Stimulated activated memory B cell treated with anti-CD40 and anti-IgM and Interleukin-4, amounts not matched to agents 10 μg/mL and 1 μg/mL and 100 μg/mL, for 72 hours (primary cell): Measurements from ENCODE around the gene PPP1R1C.

ENCODE experiments used
- ATAC-seq: fragments of 150-1000 bp; cut with Tn5 transposase; 2 replicates; pipeline ENCODE4 v1.10.0; 2021
- H3K27ac Mint-ChIP-seq: one replicate; pipeline ENCODE4 v1.8.0; 2022; ENCODE audit warnings: mild to moderate bottlenecking, mixed read lengths
- H3K27me3 Mint-ChIP-seq: one replicate; pipeline ENCODE4 v1.8.0; 2022; ENCODE audit warnings: mixed read lengths
- H3K36me3 Mint-ChIP-seq: one replicate; pipeline ENCODE4 v1.8.0; 2022; ENCODE audit warnings: mixed read lengths
- H3K4me1 Mint-ChIP-seq: one replicate; pipeline ENCODE4 v1.8.0; 2022; ENCODE audit warnings: mixed read lengths
- H3K4me3 Mint-ChIP-seq: one replicate; pipeline ENCODE4 v1.8.0; 2022; ENCODE audit warnings: mild to moderate bottlenecking, moderate library complexity, mixed read lengths
- H3K9me3 Mint-ChIP-seq: one replicate; pipeline ENCODE4 v1.8.0; 2022; ENCODE audit warnings: mixed read lengths

The PPP1R1C gene

DNA sequence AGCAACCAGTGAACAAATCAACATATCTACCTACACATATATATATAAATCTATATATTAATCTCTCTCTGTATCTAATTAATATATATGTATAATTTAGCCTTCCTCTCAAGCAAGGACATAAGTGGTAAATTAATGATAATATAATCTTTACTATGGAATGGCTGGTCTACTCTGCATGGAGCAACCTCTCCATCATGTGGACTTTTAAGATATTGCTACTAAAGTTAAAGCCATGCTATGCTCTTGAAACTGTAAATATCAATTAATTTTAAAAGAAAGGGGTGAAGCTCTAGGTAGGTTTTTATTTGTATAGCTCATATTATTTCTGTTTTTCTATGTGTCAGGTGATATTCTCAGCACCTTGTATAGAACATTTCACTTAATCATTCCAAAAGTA, 147.0 kb downstream of the PPP1R1C start:
- Mint-ChIP-seq H3K36me3 (no peaks in the 10 kb centered on the region), H3K4me1 (no peaks in the 10 kb centered on the region), H3K4me3 (no peak overlapping the region), H3K27me3 (no peaks in the 10 kb centered on the region), H3K27ac (no peak overlapping the region), H3K9me3 (no peaks in the 10 kb centered on the region)
- no peak for ATAC-seq

DNA sequence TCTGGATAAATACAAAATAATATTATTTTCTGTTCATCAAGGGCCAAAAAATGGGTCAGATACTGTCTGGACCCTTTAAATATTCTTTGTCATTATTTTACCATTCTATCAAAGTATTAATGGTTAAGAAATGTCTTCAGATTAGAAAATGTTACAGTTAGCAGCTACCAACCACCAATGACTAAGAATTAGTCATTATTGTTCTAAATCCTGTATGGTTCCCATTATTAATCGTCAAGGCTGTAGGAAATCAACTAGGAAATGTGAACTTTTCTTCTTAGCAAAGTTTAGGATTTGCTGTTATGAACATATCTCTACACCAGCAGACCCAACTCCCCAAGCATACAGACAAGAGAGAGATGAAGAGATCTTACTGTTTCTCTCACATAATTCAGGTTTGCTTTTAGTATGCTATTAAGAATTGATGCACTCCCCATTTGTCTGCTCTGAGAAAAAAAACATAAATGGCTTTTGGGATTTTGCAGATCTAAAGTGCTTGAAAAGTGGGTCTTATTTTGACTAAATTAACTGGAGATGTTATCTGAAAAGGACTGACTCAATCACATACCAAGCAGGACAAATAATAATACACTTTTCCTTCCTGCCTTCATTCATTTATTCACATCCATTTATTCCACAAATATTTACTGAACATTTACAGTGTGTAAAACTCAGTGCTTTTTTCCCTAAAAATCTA, 147.7 kb downstream of the PPP1R1C start:
- H3K36me3 Mint-ChIP-seq: no peaks in the 10 kb centered on the region
- H3K4me3 Mint-ChIP-seq: no peak overlapping the region
- no peak overlapping the region for H3K27ac Mint-ChIP-seq
- H3K27me3 Mint-ChIP-seq: no peaks in the 10 kb centered on the region
- no peaks in the 10 kb centered on the region for H3K4me1 Mint-ChIP-seq
- H3K9me3 Mint-ChIP-seq: no peaks in the 10 kb centered on the region
- ATAC-seq: no peak

DNA sequence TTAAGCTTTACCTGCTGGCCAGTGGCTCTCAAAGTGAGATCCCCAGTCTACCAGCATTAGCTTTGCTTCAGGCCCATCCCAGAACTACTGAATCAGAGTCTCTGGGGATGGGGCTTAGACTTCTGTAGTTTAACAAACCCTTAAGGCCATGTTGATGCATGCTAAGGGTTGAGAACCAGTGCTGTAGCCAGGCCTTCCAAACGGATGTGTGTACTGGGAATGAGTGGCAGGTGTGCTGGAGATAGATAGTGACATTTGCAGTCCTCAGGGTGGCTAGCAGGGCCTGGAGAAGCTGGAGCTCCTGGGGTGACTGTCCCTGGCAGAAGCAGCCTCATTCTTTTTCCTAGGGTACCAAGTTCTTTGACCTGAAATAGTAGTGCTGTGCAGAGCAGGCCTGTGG, 148.5 kb downstream of the PPP1R1C start:
- no peaks in the 10 kb centered on the region for H3K4me1 Mint-ChIP-seq
- H3K27me3 Mint-ChIP-seq: no peaks in the 10 kb centered on the region
- no peaks in the 10 kb centered on the region for H3K36me3 Mint-ChIP-seq
- H3K27ac Mint-ChIP-seq: no peak overlapping the region
- ATAC-seq: peak; percentile 35
- H3K9me3 Mint-ChIP-seq: no peaks in the 10 kb centered on the region
- H3K4me3 Mint-ChIP-seq: no peak overlapping the region

DNA sequence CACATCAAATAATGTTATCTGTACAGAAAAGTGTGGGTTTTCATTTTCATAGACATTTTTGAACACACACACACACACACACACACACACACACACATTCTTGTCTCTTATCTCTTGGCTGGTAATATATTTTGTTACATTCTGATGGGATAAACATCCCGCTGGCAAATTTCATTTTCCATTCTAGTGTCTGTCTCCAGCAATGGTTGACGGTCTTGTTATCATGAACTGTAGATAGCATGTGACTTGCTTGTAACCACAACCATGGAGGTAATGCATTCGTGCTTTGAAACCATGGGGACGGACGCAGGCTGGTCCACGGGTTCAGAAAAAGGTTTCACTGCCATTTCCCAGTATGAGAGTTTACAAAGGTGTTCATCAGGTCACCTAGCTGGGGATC, 156.4 kb downstream of the PPP1R1C start:
- Mint-ChIP-seq H3K36me3 (no peaks in the 10 kb centered on the region), H3K27me3 (no peaks in the 10 kb centered on the region), H3K27ac (no peak overlapping the region), H3K4me3 (no peak overlapping the region), H3K4me1 (no peaks in the 10 kb centered on the region), H3K9me3 (no peaks in the 10 kb centered on the region)
- no peak for ATAC-seq

DNA sequence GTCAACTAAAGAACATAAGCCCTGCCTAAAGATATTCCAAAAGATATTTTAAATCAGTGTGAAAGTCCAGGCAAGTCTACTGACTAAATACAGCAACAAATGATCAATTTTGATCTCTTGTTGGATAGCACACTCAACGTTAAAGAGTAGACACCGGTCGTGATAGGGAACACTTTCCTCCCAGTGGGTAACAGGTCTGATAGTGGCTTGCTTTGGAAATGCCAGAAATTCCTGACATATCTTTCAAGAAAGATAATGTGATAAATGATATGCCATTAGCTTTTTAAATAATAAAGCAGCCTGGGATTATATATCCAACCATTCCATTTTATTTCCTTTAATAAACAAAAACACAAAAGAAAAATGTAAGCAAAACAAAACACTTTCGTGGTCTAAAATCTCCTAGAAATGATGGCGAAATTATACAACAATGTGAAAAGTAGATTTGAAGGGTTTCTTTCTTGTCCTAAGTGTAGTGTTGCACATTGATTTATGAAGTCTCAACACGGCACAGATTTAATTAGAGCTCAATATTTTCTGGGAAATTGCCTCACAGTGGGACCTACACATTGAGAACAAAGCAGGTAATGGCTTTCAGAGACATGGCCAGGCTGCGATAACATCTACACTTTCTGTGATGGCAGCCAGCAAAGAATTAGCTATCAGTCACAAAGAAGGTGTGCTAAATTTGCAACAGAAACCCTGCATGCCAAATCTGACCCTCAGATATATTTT, 158.6 kb downstream of the PPP1R1C start:
- no peaks in the 10 kb centered on the region for H3K9me3 Mint-ChIP-seq
- no peak for ATAC-seq
- no peaks in the 10 kb centered on the region for H3K27me3 Mint-ChIP-seq
- no peaks in the 10 kb centered on the region for H3K36me3 Mint-ChIP-seq
- H3K4me3 Mint-ChIP-seq: no peak overlapping the region
- no peak overlapping the region for H3K27ac Mint-ChIP-seq
- no peaks in the 10 kb centered on the region for H3K4me1 Mint-ChIP-seq

DNA sequence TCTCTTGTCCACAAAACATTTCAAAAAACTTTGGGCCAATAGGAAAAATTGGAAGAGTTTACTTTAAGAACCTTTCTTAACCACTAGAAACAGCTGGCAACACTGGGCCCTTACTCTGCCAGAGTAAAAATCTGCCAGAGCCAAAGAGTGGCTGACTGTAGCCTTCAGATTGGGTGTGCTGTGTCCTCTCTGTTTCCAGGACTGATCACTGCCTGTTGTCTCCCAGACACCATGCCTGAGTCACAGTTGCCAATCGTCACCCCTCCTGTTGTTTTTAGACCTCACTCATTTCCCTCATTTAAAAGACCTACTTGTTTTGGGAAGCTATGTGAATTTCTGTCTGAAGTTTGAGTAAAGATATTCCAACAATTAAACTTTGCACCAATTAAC, 159.1 kb downstream of the PPP1R1C start:
- Mint-ChIP-seq H3K27me3 (no peaks in the 10 kb centered on the region), H3K27ac (no peak overlapping the region), H3K9me3 (no peaks in the 10 kb centered on the region), H3K4me1 (no peaks in the 10 kb centered on the region), H3K4me3 (no peak overlapping the region), H3K36me3 (no peaks in the 10 kb centered on the region)
- ATAC-seq: no peak

DNA sequence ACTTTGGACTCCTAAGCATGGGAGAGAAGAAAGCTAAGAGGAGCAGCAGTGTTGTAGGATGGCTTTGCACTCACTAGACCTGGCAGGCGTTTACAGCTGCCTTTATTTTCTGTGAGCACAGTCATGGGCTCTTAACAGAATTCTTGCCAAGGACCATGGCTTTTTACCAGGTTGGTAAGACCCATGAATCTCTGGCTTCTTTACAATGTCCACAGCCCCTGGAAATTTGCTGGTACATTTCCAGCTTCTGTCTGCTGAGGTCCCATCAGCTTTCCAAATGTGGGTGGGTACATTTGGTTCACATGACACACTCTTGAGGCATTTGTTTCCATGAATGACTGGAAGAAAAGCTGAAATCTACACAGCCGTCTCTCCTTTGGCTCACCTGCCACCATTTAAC, 162.7 kb downstream of the PPP1R1C start:
- H3K9me3 Mint-ChIP-seq: no peaks in the 10 kb centered on the region
- no peak overlapping the region for H3K4me3 Mint-ChIP-seq
- ATAC-seq: peak; percentile 28
- no peaks in the 10 kb centered on the region for H3K4me1 Mint-ChIP-seq
- H3K27me3 Mint-ChIP-seq: no peaks in the 10 kb centered on the region
- no peaks in the 10 kb centered on the region for H3K36me3 Mint-ChIP-seq
- H3K27ac Mint-ChIP-seq: no peak overlapping the region

DNA sequence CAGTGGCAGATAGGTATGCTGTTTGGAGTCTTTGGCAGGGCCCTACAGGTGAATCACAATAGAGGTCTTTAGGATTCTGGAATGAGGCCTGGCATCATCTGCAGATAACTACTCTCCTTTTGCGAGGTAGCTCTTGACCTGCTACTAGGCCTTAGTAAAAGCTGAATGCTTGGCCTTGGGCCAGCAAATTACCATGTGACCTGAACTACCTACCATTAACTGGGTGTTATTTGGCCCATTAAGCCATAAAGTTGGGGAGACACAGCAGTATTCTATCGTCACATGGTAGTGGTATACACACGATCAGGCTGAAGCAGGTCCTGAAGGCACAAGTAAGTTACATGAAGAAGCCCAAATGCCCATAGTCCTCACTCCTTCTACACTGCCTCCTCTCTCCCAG, 178.2 kb downstream of the PPP1R1C start:
- H3K27ac Mint-ChIP-seq: no peak overlapping the region
- H3K27me3 Mint-ChIP-seq: no peaks in the 10 kb centered on the region
- H3K36me3 Mint-ChIP-seq: no peaks in the 10 kb centered on the region
- H3K9me3 Mint-ChIP-seq: no peaks in the 10 kb centered on the region
- ATAC-seq: no peak
- H3K4me3 Mint-ChIP-seq: no peak overlapping the region
- H3K4me1 Mint-ChIP-seq: no peaks in the 10 kb centered on the region

DNA sequence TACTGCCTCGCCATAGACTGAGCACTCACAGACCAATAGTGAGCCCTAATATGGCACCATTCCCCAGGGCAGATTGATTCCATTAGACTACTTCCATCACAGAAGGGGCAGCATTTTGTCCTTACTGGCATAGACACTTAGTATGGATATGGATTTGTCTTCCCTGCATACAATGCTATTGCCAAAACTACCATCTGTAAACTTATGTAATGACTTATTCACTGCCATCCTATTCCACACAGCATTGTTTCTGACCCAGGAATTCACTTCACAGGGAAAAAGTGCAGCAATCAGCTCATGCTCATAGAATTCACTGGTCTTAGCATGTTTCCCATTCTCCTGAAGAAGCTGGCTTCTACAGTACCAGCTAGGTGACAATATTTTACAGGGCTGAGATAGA, 179.0 kb downstream of the PPP1R1C start:
- ATAC-seq: no peak
- Mint-ChIP-seq H3K36me3 (no peaks in the 10 kb centered on the region), H3K9me3 (no peaks in the 10 kb centered on the region), H3K27ac (no peak overlapping the region), H3K4me1 (no peaks in the 10 kb centered on the region), H3K4me3 (no peak overlapping the region), H3K27me3 (no peaks in the 10 kb centered on the region)

DNA sequence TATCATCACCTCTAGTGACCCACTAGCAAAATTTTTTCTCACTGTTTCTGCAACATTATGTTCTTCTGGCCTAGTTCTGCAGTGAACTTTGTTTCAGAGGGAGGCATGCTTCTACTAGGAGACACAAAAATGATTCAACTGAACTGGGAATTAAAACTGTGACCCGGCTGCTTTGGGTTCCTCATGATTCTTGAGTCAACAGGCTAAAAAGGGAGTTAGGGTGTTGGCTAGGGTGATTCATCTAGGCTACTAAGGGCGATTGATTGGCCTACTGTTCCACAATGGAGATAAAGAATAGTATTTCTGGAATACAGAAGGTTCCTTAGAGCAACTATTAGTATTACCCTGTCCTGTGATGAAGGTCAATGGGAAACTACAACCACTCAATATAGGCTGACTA, 179.5 kb downstream of the PPP1R1C start:
- Mint-ChIP-seq H3K4me1 (no peaks in the 10 kb centered on the region), H3K4me3 (no peak overlapping the region), H3K9me3 (no peaks in the 10 kb centered on the region), H3K36me3 (no peaks in the 10 kb centered on the region), H3K27me3 (no peaks in the 10 kb centered on the region), H3K27ac (no peak overlapping the region)
- no peak for ATAC-seq

DNA sequence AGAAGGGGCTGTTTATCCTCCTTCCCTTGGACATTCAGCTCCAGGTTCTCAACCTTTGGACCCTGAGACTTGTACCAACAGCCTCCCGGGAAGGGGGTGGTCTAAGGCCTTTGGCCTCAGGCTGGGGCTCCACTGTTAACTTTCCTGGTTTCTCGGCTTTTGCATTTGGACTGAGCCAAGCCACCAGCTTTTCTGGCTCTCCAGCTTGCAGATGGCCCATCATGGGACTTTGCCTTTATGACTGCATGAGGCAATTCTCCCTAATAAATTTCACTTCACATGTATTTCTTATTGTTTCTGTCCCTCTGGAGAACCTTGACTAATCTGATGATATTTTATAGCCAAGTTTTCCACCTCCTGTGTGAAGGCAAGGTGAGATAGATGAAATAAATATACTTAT, 180.8 kb downstream of the PPP1R1C start:
- no peak overlapping the region for H3K27ac Mint-ChIP-seq
- H3K4me1 Mint-ChIP-seq: no peaks in the 10 kb centered on the region
- H3K9me3 Mint-ChIP-seq: no peaks in the 10 kb centered on the region
- ATAC-seq: no peak
- H3K36me3 Mint-ChIP-seq: no peaks in the 10 kb centered on the region
- H3K4me3 Mint-ChIP-seq: no peak overlapping the region
- no peaks in the 10 kb centered on the region for H3K27me3 Mint-ChIP-seq

DNA sequence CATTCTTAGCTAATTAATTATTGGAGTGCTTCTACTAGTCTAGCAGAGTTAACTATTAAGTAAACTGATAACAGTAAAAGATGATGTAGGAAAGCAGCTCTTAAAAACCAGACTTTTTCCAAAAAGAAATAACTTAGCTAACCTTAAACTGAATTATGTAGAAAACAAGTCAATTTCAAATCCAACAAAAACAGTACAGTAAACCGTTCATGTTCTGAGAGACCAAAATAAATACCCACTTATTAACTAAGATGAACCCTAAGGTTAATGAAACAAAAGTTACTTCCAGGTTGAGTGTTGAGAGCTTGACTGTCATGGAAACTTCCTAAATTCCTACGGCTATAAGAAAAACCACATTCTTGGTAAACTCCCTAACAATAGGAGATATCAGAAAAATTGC, 181.2 kb downstream of the PPP1R1C start:
- Mint-ChIP-seq H3K4me3 (no peak overlapping the region), H3K9me3 (no peaks in the 10 kb centered on the region), H3K36me3 (no peaks in the 10 kb centered on the region), H3K4me1 (no peaks in the 10 kb centered on the region), H3K27me3 (no peaks in the 10 kb centered on the region), H3K27ac (no peak overlapping the region)
- no peak for ATAC-seq
